Caco-2 (cell line): ENCODE measurements around the gene TFDP2. TPM values are rescaled to one million over a fixed set of nuclear protein-coding genes. Genes with fewer than 3 reads are reported as not detected.
A peak's percentile ranks its signal among the peaks of the same experiment; 100 is the strongest.

Experiments used
- BruUV-seq: library from RNA; stranded (reverse); fragments of 400-500 nt; replicated peaks from 2 replicates; lab custom pipeline; 2021; lab: Mats Ljungman, UMichigan
- CTCF ChIA-PET: fragments of 300-600 bp; sonication (Branson Sonifier 250); formaldehyde crosslinking; loops from one replicate; lab custom pipeline; 2022; ENCODE audit warnings: antibody characterized with exemption; lab: Charles Lee
- POLR2A ChIA-PET: fragments of 300-600 bp; sonication (Branson Sonifier 250); formaldehyde crosslinking; loops from one replicate; lab custom pipeline; 2022; ENCODE audit warnings: antibody characterized with exemption; lab: Charles Lee
- DNase-seq, 2 experiments: peaks; one replicate each; pipeline versions ENCODE4 v3.0.0 to v3.0.0-alpha.2; 2020 to 2022
- H3K27me3 ChIP-seq: replicated peaks from 2 replicates; pipeline ENCODE4 v1.6.0; 2011; ENCODE audit warnings: low read length; ENCODE audit not compliant: control insufficient read depth, insufficient read depth
- H3K36me3 ChIP-seq: 2 replicates; pipeline ENCODE4 v1.5.1; 2011; ENCODE audit warnings: low read length; ENCODE audit not compliant: control insufficient read depth, insufficient read depth
- H3K4me1 ChIP-seq: fragments of 250-450 bp; sonication (Bioruptor Pico); 2 replicates; pipeline ENCODE4 v1.5.1; 2020; ENCODE audit warnings: mild to moderate bottlenecking
- H3K4me3 ChIP-seq: 2 replicates; pipeline ENCODE4 v1.5.1; 2011; ENCODE audit warnings: low read depth, mild to moderate bottlenecking, control low read depth, low read length
- H3K9me3 ChIP-seq: fragments of 250-450 bp; sonication (Bioruptor Pico); 2 replicates; pipeline ENCODE4 v1.5.1; 2020; ENCODE audit warnings: mild to moderate bottlenecking, moderate library complexity
- H3K27ac Mint-ChIP-seq: one replicate; pipeline ENCODE4 v1.8.0; 2022; ENCODE audit warnings: mixed read lengths; ENCODE audit not compliant: unreplicated experiment
- H3K27me3 Mint-ChIP-seq: one replicate; pipeline ENCODE4 v1.8.0; 2022; ENCODE audit warnings: mixed read lengths; ENCODE audit not compliant: insufficient read depth, unreplicated experiment
- H3K36me3 Mint-ChIP-seq: one replicate; pipeline ENCODE4 v1.8.0; 2022; ENCODE audit warnings: mild to moderate bottlenecking, mixed read lengths; ENCODE audit not compliant: insufficient read depth, unreplicated experiment
- H3K4me1 Mint-ChIP-seq: one replicate; pipeline ENCODE4 v1.8.0; 2022; ENCODE audit warnings: low read depth, mixed read lengths; ENCODE audit not compliant: unreplicated experiment
- H3K4me3 Mint-ChIP-seq: one replicate; pipeline ENCODE4 v1.8.0; 2022; ENCODE audit warnings: mild to moderate bottlenecking, moderate library complexity, mixed read lengths; ENCODE audit not compliant: unreplicated experiment
- H3K9me3 Mint-ChIP-seq: one replicate; pipeline ENCODE4 v1.8.0; 2022; ENCODE audit warnings: mixed read lengths; ENCODE audit not compliant: unreplicated experiment
- CTCF ChIP-seq, 2 experiments: fragments of 200-600 bp in 1 of 2; IDR thresholded peaks; 1 replicate in 1 of 2; 2 replicates in 1 of 2; pipeline versions ENCODE4 v1.5.1 to v1.8.0; 2011 to 2022; ENCODE audit warnings: antibody characterized with exemption in 1 of 2, control low read depth in 1 of 2, inconsistent platforms in 1 of 2, low read depth in 1 of 2, low read length in 1 of 2, mild to moderate bottlenecking in 1 of 2, moderate library complexity in 1 of 2; ENCODE audit not compliant: insufficient read depth in 1 of 2, severe bottlenecking in 1 of 2, unreplicated experiment in 1 of 2
- intact Hi-C: fragments of 100-400 bp; cut with micrococcal nuclease; formaldehyde crosslinking; loops from one replicate; pipeline ENCODE4 v1.10.0; 2022; ENCODE audit not compliant: unreplicated experiment
- total RNA-seq: library from RNA; stranded (reverse); gene quantifications from 2 replicates; pipeline ENCODE4 v1.2.3, GENCODE V29; 2022

TFDP2 gene
- total RNA-seq, 1 experiment from 2014 or later = 38.6 TPM

GRCh38 chr3:142086581-142087090, 62.7 kb downstream of the TFDP2 start:
- no peak for TF ChIP-seq CTCF (IDR thresholded peaks at IDR 0.05; ENCODE audit: insufficient read depth in 1 of 2, low read depth in 1 of 2, low read length in 1 of 2, severe bottlenecking in 1 of 2, unreplicated experiment in 1 of 2)
- H3K27me3 Mint-ChIP-seq = no peaks in the 10 kb centered on the region
- peak overlapping the region; percentile 0 for H3K27ac Mint-ChIP-seq
- peaks cover 23% of the 10 kb centered on the region for H3K4me1 Mint-ChIP-seq
- Histone ChIP-seq H3K36me3 (no peaks in the 10 kb centered on the region), H3K9me3 (no peaks in the 10 kb centered on the region), H3K4me1 (peaks cover 35% of the 10 kb centered on the region), H3K4me3 (no peak overlapping the region), H3K27me3 (no peaks in the 10 kb centered on the region)
- intact Hi-C loops = no loop called here
- H3K9me3 Mint-ChIP-seq = no peaks in the 10 kb centered on the region
- BruUV-seq = no TSS peak
- H3K4me3 Mint-ChIP-seq = no peak overlapping the region
- ChIA-PET CTCF (no interaction called here), POLR2A (no interaction called here)
- H3K36me3 Mint-ChIP-seq = peaks cover 10% of the 10 kb centered on the region
- DNase-seq = peak in 1 of 2 experiments; percentile 7

GRCh38 chr3:142081178-142081577, 68.2 kb downstream of the TFDP2 start:
- Histone ChIP-seq H3K27me3 (no peaks in the 10 kb centered on the region), H3K36me3 (no peaks in the 10 kb centered on the region; the same call in 1 of the 2 replicates), H3K9me3 (no peaks in the 10 kb centered on the region), H3K4me3 (no peak overlapping the region), H3K4me1 (peaks cover 7% of the 10 kb centered on the region)
- Mint-ChIP-seq H3K4me1 (peaks cover 6% of the 10 kb centered on the region), H3K9me3 (no peaks in the 10 kb centered on the region), H3K27ac (no peak overlapping the region), H3K36me3 (no peaks in the 10 kb centered on the region), H3K27me3 (no peaks in the 10 kb centered on the region), H3K4me3 (no peak overlapping the region)
- ChIA-PET CTCF (interaction anchor here (0.6 kb wide), 1 partner anchor 74 kb away, joined by 3 read pairs; no protein-coding TSS in a partner anchor), POLR2A (no interaction called here)
- BruUV-seq = no TSS peak
- DNase-seq = no peak
- no peak for TF ChIP-seq CTCF (IDR thresholded peaks at IDR 0.05; ENCODE audit: insufficient read depth in 1 of 2, low read depth in 1 of 2, low read length in 1 of 2, severe bottlenecking in 1 of 2, unreplicated experiment in 1 of 2)
- intact Hi-C loops = no loop called here

GRCh38 chr3:142077859-142078500, 71.4 kb downstream of the TFDP2 start:
- intact Hi-C loops = no loop called here

More at GRCh38 chr3:142077859-142078500, 71.4 kb downstream of the TFDP2 start:
- H3K4me1 ChIP-seq = no peaks in the 10 kb centered on the region
- Mint-ChIP-seq H3K9me3 (no peaks in the 10 kb centered on the region), H3K4me3 (no peak overlapping the region), H3K36me3 (no peaks in the 10 kb centered on the region), H3K4me1 (no peaks in the 10 kb centered on the region), H3K27ac (no peak overlapping the region), H3K27me3 (no peaks in the 10 kb centered on the region)
- POLR2A ChIA-PET = no interaction called here
- no peaks in the 10 kb centered on the region for H3K27me3 ChIP-seq
- no peaks in the 10 kb centered on the region for H3K9me3 ChIP-seq
- CTCF ChIA-PET = no interaction called here
- DNase-seq = no peak
- no TSS peak for BruUV-seq
- no peak for TF ChIP-seq CTCF (IDR thresholded peaks at IDR 0.05; ENCODE audit: insufficient read depth in 1 of 2, low read depth in 1 of 2, low read length in 1 of 2, severe bottlenecking in 1 of 2, unreplicated experiment in 1 of 2)
- H3K4me3 ChIP-seq = no peak overlapping the region
- no peaks in the 10 kb centered on the region; the same call in 1 of the 2 replicates for H3K36me3 ChIP-seq
